ENCODE results near the gene JAZF1.

The JAZF1 gene

GRCh38 chr7:27961255-27961654, 219.3 kb downstream of the JAZF1 start:
- H3K4me3 ChIP-seq (ENCODE audit: low read depth, low read length), result no peak overlapping the region
- TF ChIP-seq CTCF (IDR thresholded peaks at IDR 0.05; ENCODE audit: borderline replicate concordance, insufficient read depth, low read depth, low read length), result no peak

- H3K4me3 ChIP-seq (ENCODE audit: low read depth, low read length), result no peak overlapping the region
- TF ChIP-seq CTCF (IDR thresholded peaks at IDR 0.05; ENCODE audit: borderline replicate concordance, insufficient read depth, low read depth, low read length), result no peak
Measured at GRCh38 chr7:27960415-27960814, 220.2 kb downstream of the JAZF1 start.

GRCh38 chr7:27958933-27959548, 221.6 kb downstream of the JAZF1 start:
- no peak for TF ChIP-seq CTCF (IDR thresholded peaks at IDR 0.05; ENCODE audit: borderline replicate concordance, insufficient read depth, low read depth, low read length)
- no peak overlapping the region for H3K4me3 ChIP-seq (ENCODE audit: low read depth, low read length)

DNA sequence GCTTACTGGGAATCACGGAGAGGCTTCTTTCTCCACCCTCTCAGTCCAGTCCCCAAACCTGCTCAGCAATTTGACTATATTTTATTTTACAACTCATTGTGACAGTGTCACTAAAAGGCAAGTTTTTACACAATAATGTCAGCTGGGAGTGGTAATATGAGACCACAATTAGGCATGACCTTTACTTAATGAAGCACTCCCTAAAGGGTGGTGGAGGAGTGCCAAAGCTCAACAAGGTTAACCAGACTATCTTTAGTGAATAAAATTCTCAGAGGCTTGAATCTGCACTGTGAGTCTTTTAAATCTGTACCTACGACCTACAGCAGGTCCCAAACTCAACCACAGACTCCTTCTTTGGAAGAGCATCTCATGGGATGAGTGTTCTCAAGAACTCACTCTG, 225.0 kb downstream of the JAZF1 start:
- TF ChIP-seq CTCF (IDR thresholded peaks at IDR 0.05; ENCODE audit: borderline replicate concordance, insufficient read depth, low read depth, low read length), result no peak
- no peak overlapping the region for H3K4me3 ChIP-seq (ENCODE audit: low read depth, low read length)

- H3K4me3 ChIP-seq (ENCODE audit: low read depth, low read length), result no peak overlapping the region
- TF ChIP-seq CTCF (IDR thresholded peaks at IDR 0.05; ENCODE audit: borderline replicate concordance, insufficient read depth, low read depth, low read length), result no peak
Measured at GRCh38 chr7:27955011-27955410, 225.6 kb downstream of the JAZF1 start.

DNA sequence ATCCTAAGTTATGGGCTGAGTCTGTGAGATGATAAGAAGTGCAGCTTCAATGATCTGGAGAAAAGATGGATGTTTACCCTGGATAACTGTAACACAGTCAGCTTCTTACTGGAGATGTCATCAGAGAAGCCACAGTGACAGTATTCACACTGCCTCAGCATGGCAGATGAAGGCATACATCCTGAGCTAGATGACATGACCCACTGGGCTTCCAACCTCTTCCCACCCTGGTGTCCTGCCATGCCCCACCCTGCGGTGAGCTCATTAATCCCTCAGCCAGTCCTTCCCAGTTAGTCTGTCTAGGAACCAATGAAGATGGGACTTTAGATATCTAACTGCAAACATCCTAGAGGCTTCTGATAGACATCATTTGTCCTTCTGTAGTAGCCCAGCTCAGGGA, 226.8 kb downstream of the JAZF1 start:
- no peak overlapping the region for H3K4me3 ChIP-seq (ENCODE audit: low read depth, low read length)
- TF ChIP-seq CTCF (IDR thresholded peaks at IDR 0.05; ENCODE audit: borderline replicate concordance, insufficient read depth, low read depth, low read length), result no peak

- TF ChIP-seq CTCF (IDR thresholded peaks at IDR 0.05; ENCODE audit: borderline replicate concordance, insufficient read depth, low read depth, low read length), result no peak
- H3K4me3 ChIP-seq (ENCODE audit: low read depth, low read length), result no peak overlapping the region
Measured at GRCh38 chr7:27953361-27953760, 227.2 kb downstream of the JAZF1 start.
